ENCODE results near the gene DNAJC22. TPM values are rescaled to one million over a fixed set of nuclear protein-coding genes. Genes with fewer than 3 reads are reported as not detected.
"Not testable (repeated sequence)": the region's sequence is repeated elsewhere in the genome, so short reads cannot be mapped to it uniquely, and the experiment has no call there.

Gene DNAJC22
- total and polyA plus RNA-seq, 2 donors from 2014 or later = 15.1 to 16.2 TPM

DNA sequence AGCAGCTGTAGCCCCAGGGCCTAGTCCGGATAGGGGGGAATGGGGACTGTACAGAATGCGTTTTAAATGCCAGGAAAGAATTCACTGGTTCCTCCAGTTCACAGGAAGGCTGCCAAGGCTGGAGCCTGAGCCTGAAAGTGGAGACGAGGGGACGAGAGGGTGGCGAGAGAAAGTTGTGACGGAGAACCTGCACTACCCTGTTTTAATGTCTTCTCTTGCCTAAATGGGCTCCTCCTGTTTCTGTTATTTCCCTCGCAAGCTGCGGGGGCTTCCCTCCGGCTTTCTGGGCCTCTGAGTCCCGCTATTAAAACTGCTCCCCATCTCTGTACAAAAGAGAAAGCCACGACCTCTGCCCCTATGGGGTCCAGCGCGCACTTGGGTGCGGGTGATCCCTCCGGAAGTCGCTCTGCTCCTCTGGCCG is 14.2 kb upstream of the DNAJC22 start:
- Histone ChIP-seq H3K4me1 (ENCODE audit: control insufficient read depth in 2 of 3, insufficient read depth in 2 of 3, low read depth in 1 of 3, low read length in 3 of 3) (peaks cover 0 to 8% (median 0%) of the 10 kb centered on the region in 3 donors), H3K9me3 (ENCODE audit: control insufficient read depth in 2 of 3, insufficient read depth in 1 of 3, low read length in 3 of 3) (no peaks in the 10 kb centered on the region), H3K9ac (ENCODE audit: low read length in 3 of 3) (no peak overlapping the region), H3K4me3 (ENCODE audit: low read length in 3 of 3) (no peak overlapping the region), H3K27ac (ENCODE audit: low read depth in 2 of 2, low read length in 2 of 2) (no peak overlapping the region), H3K36me3 (ENCODE audit: control insufficient read depth in 2 of 3, insufficient read depth in 3 of 3, low read length in 3 of 3) (no peaks in the 10 kb centered on the region), H3K27me3 (ENCODE audit: control insufficient read depth, insufficient read depth, low read length) (peaks cover 24% of the 10 kb centered on the region)
- intact Hi-C loops (cut with DNase I) = no loop called here
- DNase-seq (peak in 3 of 5 donors; percentile 8 to 75 (median 43)), FAIRE-seq (no peak)
- TF ChIP-seq CTCF (IDR thresholded peaks at IDR 0.05; ENCODE audit: borderline replicate concordance, extremely low read depth, insufficient read depth) = no peak

GRCh38 chr12:49332891-49333371 is 13.8 kb upstream of the DNAJC22 start:
- FAIRE-seq = no peak
- H3K4me3 ChIP-seq (ENCODE audit: low read length in 3 of 3) = no peak overlapping the region

DNA sequence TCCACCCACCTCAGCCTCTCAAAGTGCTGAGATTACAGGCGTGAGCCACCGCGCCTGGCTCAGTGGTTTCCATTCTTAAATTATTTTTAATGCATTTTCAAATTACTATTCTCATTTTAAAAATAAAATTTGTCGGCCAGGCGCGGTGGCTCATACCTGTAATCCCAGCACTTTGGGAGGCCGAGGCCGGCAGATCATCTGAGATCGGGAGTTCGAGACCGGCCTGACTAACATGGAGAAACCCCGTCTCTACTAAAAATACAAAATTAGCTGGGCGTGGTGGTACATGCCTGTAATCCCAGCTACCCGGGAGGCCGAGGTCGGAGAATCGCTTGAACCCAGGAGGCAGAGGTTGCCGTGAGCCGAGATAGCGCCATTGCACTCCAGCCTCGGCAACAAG is 12.9 kb upstream of the DNAJC22 start:
- DNase-seq; H3K9me3 ChIP-seq (ENCODE audit: control insufficient read depth in 2 of 3, insufficient read depth in 1 of 3, low read length in 3 of 3); H3K36me3 ChIP-seq (ENCODE audit: control insufficient read depth in 2 of 3, insufficient read depth in 3 of 3, low read length in 3 of 3); FAIRE-seq; H3K27ac ChIP-seq (ENCODE audit: low read depth in 2 of 2, low read length in 2 of 2); H3K4me3 ChIP-seq (ENCODE audit: low read length in 3 of 3); H3K9ac ChIP-seq (ENCODE audit: low read length in 3 of 3); H3K4me1 ChIP-seq (ENCODE audit: control insufficient read depth in 2 of 3, insufficient read depth in 2 of 3, low read depth in 1 of 3, low read length in 3 of 3); intact Hi-C loops (cut with DNase I): not testable (repeated sequence)
- H3K27me3 ChIP-seq (ENCODE audit: control insufficient read depth, insufficient read depth, low read length) = peaks cover 24% of the 10 kb centered on the region

More at GRCh38 chr12:49332891-49333371, 13.8 kb upstream of the DNAJC22 start:
- DNase-seq = peak in 3 of 5 donors; percentile 30 to 72 (median 66)
- Histone ChIP-seq H3K9ac (ENCODE audit: low read length in 3 of 3) (no peak overlapping the region), H3K4me1 (ENCODE audit: control insufficient read depth in 2 of 3, insufficient read depth in 2 of 3, low read depth in 1 of 3, low read length in 3 of 3) (peaks cover 0 to 8% (median 0%) of the 10 kb centered on the region in 3 donors), H3K27me3 (ENCODE audit: control insufficient read depth, insufficient read depth, low read length) (peaks cover 24% of the 10 kb centered on the region), H3K9me3 (ENCODE audit: control insufficient read depth in 2 of 3, insufficient read depth in 1 of 3, low read length in 3 of 3) (no peaks in the 10 kb centered on the region), H3K36me3 (ENCODE audit: control insufficient read depth in 2 of 3, insufficient read depth in 3 of 3, low read length in 3 of 3) (no peaks in the 10 kb centered on the region), H3K27ac (ENCODE audit: low read depth in 2 of 2, low read length in 2 of 2) (no peak overlapping the region)
- TF ChIP-seq CTCF (IDR thresholded peaks at IDR 0.05; ENCODE audit: borderline replicate concordance, extremely low read depth, insufficient read depth) = no peak
- intact Hi-C loops (cut with DNase I) = no loop called here

DNA sequence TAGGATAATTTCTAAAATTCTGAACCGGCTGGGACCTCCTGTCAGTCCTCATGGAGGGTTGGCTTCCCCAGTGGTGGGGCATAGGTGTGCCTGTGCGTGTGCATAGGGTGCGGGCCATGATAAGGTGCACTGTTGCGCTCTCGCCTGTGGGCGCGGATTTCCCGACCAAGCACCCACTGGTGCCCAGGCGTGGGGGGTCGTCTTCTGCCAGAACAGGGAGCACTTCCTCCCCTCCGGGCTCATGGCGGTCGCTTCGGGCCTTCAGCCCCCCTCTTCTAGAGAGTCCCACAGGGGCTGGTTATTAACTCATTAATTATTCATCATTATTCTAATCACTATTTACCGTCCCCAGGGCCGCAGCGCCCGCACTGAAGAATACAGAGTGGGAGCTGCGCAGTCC is 12.5 kb upstream of the DNAJC22 start:
- DNase-seq (peak in 1 of 5 donors; percentile 54), FAIRE-seq (no peak)
- intact Hi-C loops (cut with DNase I) = no loop called here
- TF ChIP-seq CTCF (IDR thresholded peaks at IDR 0.05; ENCODE audit: borderline replicate concordance, extremely low read depth, insufficient read depth) = no peak
- Histone ChIP-seq H3K27me3 (ENCODE audit: control insufficient read depth, insufficient read depth, low read length) (peaks cover 24% of the 10 kb centered on the region), H3K9ac (ENCODE audit: low read length in 3 of 3) (no peak overlapping the region), H3K4me1 (ENCODE audit: control insufficient read depth in 2 of 3, insufficient read depth in 2 of 3, low read depth in 1 of 3, low read length in 3 of 3) (peaks cover 0 to 8% (median 0%) of the 10 kb centered on the region in 3 donors), H3K36me3 (ENCODE audit: control insufficient read depth in 2 of 3, insufficient read depth in 3 of 3, low read length in 3 of 3) (no peaks in the 10 kb centered on the region), H3K4me3 (ENCODE audit: low read length in 3 of 3) (no peak overlapping the region), H3K9me3 (ENCODE audit: control insufficient read depth in 2 of 3, insufficient read depth in 1 of 3, low read length in 3 of 3) (no peaks in the 10 kb centered on the region), H3K27ac (ENCODE audit: low read depth in 2 of 2, low read length in 2 of 2) (no peak overlapping the region)
